ENCODE data around the gene MRPS26. TPM values are rescaled to one million over a fixed set of nuclear protein-coding genes. Genes with fewer than 3 reads are reported as not detected.
"Not testable (repeated sequence)": the region's sequence is repeated elsewhere in the genome, so short reads cannot be mapped to it uniquely, and the experiment has no call there.

Gene MRPS26
- total RNA-seq, 1 donor from 2014 or later = 80.7 TPM

GRCh38 chr20:3011752-3012151, 34.1 kb upstream of the MRPS26 start:
- no peaks in the 10 kb centered on the region for H3K4me1 Mint-ChIP-seq
- no peak overlapping the region for H3K4me3 Mint-ChIP-seq
- H3K36me3 Mint-ChIP-seq (ENCODE audit: low read depth) = peaks cover 18% of the 10 kb centered on the region
- no peaks in the 10 kb centered on the region for H3K9me3 Mint-ChIP-seq
- no peaks in the 10 kb centered on the region for H3K27me3 Mint-ChIP-seq (ENCODE audit: low read depth)
- no peak overlapping the region for H3K27ac Mint-ChIP-seq (ENCODE audit: unreplicated experiment)
- TF ChIP-seq CTCF (conservative IDR thresholded peaks at IDR 0.05) = no peak
- no peak for DNase-seq (ENCODE audit: low read depth, low spot score)

- H3K27me3 Mint-ChIP-seq (ENCODE audit: low read depth) = no peaks in the 10 kb centered on the region
- no peak overlapping the region for H3K4me3 Mint-ChIP-seq
- no peaks in the 10 kb centered on the region for H3K4me1 Mint-ChIP-seq
- no peak for DNase-seq (ENCODE audit: low read depth, low spot score)
- TF ChIP-seq CTCF (conservative IDR thresholded peaks at IDR 0.05) = no peak
- H3K36me3 Mint-ChIP-seq (ENCODE audit: low read depth) = peaks cover 30% of the 10 kb centered on the region
- no peak overlapping the region for H3K27ac Mint-ChIP-seq (ENCODE audit: unreplicated experiment)
- H3K9me3 Mint-ChIP-seq = peaks cover 4% of the 10 kb centered on the region
Measured at GRCh38 chr20:3013771-3014170, 32.1 kb upstream of the MRPS26 start.

- no peaks in the 10 kb centered on the region for H3K4me1 Mint-ChIP-seq
- no peaks in the 10 kb centered on the region for H3K27me3 Mint-ChIP-seq (ENCODE audit: low read depth)
- H3K27ac Mint-ChIP-seq (ENCODE audit: unreplicated experiment) = no peak overlapping the region
- TF ChIP-seq CTCF (conservative IDR thresholded peaks at IDR 0.05) = no peak
- H3K4me3 Mint-ChIP-seq = no peak overlapping the region
- peaks cover 4% of the 10 kb centered on the region for H3K9me3 Mint-ChIP-seq
- H3K36me3 Mint-ChIP-seq (ENCODE audit: low read depth) = peaks cover 27% of the 10 kb centered on the region
- DNase-seq (ENCODE audit: low read depth, low spot score) = no peak
Measured at GRCh38 chr20:3014179-3014578, 31.7 kb upstream of the MRPS26 start.

- Mint-ChIP-seq H3K4me3 (no peak overlapping the region), H3K36me3 (ENCODE audit: low read depth) (peaks cover 22% of the 10 kb centered on the region), H3K27ac (ENCODE audit: unreplicated experiment) (no peak overlapping the region), H3K27me3 (ENCODE audit: low read depth) (no peaks in the 10 kb centered on the region), H3K9me3 (peaks cover 4% of the 10 kb centered on the region), H3K4me1 (no peaks in the 10 kb centered on the region)
- TF ChIP-seq CTCF (conservative IDR thresholded peaks at IDR 0.05) = no peak
- DNase-seq (ENCODE audit: low read depth, low spot score) = no peak
Measured at GRCh38 chr20:3014662-3015061, 31.2 kb upstream of the MRPS26 start.

- peaks cover 22% of the 10 kb centered on the region for H3K36me3 Mint-ChIP-seq (ENCODE audit: low read depth)
- H3K4me3 Mint-ChIP-seq; H3K9me3 Mint-ChIP-seq; H3K4me1 Mint-ChIP-seq; H3K27ac Mint-ChIP-seq (ENCODE audit: unreplicated experiment); H3K27me3 Mint-ChIP-seq (ENCODE audit: low read depth); DNase-seq (ENCODE audit: low read depth, low spot score): not testable (repeated sequence)
Measured at GRCh38 chr20:3015302-3015701, 30.6 kb upstream of the MRPS26 start.

- no peak for DNase-seq (ENCODE audit: low read depth, low spot score)
- peaks cover 45% of the 10 kb centered on the region for H3K36me3 Mint-ChIP-seq (ENCODE audit: low read depth)
- peaks cover 4% of the 10 kb centered on the region for H3K9me3 Mint-ChIP-seq
- H3K4me3 Mint-ChIP-seq = no peak overlapping the region
- H3K4me1 Mint-ChIP-seq = no peaks in the 10 kb centered on the region
- peak overlapping the region; percentile 14 for H3K27ac Mint-ChIP-seq (ENCODE audit: unreplicated experiment)
- H3K27me3 Mint-ChIP-seq (ENCODE audit: low read depth) = no peaks in the 10 kb centered on the region
- TF ChIP-seq CTCF (conservative IDR thresholded peaks at IDR 0.05) = no peak
Measured at GRCh38 chr20:3021327-3021726, 24.5 kb upstream of the MRPS26 start.
